ENCODE results near the gene INF2. TPM values are rescaled to one million over a fixed set of nuclear protein-coding genes. Genes with fewer than 3 reads are reported as not detected.

INF2 gene
- total and polyA plus RNA-seq, 9 of the 15 experiments (the other 6 are each of a cell fraction or from before 2014, with no cell fraction given) = 0.56 to 31.3 (median 7.8) TPM

DNA sequence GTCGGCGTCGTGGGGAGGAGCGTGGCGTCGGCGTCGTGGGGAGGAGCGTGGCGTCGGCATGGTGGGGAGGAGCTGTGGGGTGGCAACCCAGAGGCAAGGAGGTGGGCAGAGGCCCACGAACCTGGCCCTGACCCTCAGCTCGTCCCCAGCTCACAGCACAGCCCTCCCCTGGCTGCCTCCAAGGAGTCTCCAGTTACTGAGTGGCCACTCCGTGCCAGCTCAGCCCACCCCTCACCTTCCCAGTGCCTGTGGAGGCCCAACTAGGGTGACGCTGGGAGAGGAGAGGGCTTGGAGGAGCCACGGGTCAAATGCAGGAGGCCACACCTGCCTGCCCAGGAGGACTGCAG lies 40.4 kb downstream of the INF2 start (continued):
- TF ChIP-seq, protein P1, sequence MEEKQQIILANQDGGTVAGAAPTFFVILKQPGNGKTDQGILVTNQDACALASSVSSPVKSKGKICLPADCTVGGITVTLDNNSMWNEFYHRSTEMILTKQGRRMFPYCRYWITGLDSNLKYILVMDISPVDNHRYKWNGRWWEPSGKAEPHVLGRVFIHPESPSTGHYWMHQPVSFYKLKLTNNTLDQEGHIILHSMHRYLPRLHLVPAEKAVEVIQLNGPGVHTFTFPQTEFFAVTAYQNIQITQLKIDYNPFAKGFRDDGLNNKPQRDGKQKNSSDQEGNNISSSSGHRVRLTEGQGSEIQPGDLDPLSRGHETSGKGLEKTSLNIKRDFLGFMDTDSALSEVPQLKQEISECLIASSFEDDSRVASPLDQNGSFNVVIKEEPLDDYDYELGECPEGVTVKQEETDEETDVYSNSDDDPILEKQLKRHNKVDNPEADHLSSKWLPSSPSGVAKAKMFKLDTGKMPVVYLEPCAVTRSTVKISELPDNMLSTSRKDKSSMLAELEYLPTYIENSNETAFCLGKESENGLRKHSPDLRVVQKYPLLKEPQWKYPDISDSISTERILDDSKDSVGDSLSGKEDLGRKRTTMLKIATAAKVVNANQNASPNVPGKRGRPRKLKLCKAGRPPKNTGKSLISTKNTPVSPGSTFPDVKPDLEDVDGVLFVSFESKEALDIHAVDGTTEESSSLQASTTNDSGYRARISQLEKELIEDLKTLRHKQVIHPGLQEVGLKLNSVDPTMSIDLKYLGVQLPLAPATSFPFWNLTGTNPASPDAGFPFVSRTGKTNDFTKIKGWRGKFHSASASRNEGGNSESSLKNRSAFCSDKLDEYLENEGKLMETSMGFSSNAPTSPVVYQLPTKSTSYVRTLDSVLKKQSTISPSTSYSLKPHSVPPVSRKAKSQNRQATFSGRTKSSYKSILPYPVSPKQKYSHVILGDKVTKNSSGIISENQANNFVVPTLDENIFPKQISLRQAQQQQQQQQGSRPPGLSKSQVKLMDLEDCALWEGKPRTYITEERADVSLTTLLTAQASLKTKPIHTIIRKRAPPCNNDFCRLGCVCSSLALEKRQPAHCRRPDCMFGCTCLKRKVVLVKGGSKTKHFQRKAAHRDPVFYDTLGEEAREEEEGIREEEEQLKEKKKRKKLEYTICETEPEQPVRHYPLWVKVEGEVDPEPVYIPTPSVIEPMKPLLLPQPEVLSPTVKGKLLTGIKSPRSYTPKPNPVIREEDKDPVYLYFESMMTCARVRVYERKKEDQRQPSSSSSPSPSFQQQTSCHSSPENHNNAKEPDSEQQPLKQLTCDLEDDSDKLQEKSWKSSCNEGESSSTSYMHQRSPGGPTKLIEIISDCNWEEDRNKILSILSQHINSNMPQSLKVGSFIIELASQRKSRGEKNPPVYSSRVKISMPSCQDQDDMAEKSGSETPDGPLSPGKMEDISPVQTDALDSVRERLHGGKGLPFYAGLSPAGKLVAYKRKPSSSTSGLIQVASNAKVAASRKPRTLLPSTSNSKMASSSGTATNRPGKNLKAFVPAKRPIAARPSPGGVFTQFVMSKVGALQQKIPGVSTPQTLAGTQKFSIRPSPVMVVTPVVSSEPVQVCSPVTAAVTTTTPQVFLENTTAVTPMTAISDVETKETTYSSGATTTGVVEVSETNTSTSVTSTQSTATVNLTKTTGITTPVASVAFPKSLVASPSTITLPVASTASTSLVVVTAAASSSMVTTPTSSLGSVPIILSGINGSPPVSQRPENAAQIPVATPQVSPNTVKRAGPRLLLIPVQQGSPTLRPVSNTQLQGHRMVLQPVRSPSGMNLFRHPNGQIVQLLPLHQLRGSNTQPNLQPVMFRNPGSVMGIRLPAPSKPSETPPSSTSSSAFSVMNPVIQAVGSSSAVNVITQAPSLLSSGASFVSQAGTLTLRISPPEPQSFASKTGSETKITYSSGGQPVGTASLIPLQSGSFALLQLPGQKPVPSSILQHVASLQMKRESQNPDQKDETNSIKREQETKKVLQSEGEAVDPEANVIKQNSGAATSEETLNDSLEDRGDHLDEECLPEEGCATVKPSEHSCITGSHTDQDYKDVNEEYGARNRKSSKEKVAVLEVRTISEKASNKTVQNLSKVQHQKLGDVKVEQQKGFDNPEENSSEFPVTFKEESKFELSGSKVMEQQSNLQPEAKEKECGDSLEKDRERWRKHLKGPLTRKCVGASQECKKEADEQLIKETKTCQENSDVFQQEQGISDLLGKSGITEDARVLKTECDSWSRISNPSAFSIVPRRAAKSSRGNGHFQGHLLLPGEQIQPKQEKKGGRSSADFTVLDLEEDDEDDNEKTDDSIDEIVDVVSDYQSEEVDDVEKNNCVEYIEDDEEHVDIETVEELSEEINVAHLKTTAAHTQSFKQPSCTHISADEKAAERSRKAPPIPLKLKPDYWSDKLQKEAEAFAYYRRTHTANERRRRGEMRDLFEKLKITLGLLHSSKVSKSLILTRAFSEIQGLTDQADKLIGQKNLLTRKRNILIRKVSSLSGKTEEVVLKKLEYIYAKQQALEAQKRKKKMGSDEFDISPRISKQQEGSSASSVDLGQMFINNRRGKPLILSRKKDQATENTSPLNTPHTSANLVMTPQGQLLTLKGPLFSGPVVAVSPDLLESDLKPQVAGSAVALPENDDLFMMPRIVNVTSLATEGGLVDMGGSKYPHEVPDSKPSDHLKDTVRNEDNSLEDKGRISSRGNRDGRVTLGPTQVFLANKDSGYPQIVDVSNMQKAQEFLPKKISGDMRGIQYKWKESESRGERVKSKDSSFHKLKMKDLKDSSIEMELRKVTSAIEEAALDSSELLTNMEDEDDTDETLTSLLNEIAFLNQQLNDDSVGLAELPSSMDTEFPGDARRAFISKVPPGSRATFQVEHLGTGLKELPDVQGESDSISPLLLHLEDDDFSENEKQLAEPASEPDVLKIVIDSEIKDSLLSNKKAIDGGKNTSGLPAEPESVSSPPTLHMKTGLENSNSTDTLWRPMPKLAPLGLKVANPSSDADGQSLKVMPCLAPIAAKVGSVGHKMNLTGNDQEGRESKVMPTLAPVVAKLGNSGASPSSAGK (IDR thresholded peaks at IDR 0.05) = no peak
- TF ChIP-seq ETS2 (tag; IDR thresholded peaks at IDR 0.05; ENCODE audit: borderline replicate concordance, poor library complexity, severe bottlenecking) (no peak), TCF7 (IDR thresholded peaks at IDR 0.05; ENCODE audit: borderline replicate concordance) (no peak), FOXA1 (IDR thresholded peaks at IDR 0.05; ENCODE audit: borderline replicate concordance) (no peak), RHOXF2B (CRISPR knock-in tag; conservative IDR thresholded peaks at IDR 0.05) (no peak), TGIF2 (CRISPR knock-in tag; IDR thresholded peaks at IDR 0.05) (no peak), SMARCE1 (IDR thresholded peaks at IDR 0.05) (no peak), ZNF121 (CRISPR knock-in tag; conservative IDR thresholded peaks at IDR 0.05) (no peak), KAT8 (IDR thresholded peaks at IDR 0.05; ENCODE audit: low read depth) (no peak)
- TF ChIP-seq, protein P2, sequence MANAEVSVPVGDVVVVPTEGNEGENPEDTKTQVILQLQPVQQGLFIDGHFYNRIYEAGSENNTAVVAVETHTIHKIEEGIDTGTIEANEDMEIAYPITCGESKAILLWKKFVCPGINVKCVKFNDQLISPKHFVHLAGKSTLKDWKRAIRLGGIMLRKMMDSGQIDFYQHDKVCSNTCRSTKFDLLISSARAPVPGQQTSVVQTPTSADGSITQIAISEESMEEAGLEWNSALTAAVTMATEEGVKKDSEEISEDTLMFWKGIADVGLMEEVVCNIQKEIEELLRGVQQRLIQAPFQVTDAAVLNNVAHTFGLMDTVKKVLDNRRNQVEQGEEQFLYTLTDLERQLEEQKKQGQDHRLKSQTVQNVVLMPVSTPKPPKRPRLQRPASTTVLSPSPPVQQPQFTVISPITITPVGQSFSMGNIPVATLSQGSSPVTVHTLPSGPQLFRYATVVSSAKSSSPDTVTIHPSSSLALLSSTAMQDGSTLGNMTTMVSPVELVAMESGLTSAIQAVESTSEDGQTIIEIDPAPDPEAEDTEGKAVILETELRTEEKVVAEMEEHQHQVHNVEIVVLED (CRISPR knock-in tag; IDR thresholded peaks at IDR 0.05) = peak; percentile 78
- TF ChIP-seq, protein P3, sequence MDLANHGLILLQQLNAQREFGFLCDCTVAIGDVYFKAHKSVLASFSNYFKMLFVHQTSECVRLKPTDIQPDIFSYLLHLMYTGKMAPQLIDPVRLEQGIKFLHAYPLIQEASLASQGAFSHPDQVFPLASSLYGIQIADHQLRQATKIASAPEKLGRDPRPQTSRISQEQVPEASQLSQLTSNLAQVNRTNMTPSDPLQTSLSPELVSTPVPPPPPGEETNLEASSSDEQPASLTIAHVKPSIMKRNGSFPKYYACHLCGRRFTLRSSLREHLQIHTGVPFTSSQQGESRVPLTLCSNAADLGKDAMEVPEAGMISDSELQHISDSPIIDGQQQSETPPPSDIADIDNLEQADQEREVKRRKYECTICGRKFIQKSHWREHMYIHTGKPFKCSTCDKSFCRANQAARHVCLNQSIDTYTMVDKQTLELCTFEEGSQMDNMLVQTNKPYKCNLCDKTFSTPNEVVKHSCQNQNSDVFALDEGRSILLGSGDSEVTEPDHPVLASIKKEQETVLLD (IDR thresholded peaks at IDR 0.05) = peak; percentile 80
- TF ChIP-seq, protein P4, sequence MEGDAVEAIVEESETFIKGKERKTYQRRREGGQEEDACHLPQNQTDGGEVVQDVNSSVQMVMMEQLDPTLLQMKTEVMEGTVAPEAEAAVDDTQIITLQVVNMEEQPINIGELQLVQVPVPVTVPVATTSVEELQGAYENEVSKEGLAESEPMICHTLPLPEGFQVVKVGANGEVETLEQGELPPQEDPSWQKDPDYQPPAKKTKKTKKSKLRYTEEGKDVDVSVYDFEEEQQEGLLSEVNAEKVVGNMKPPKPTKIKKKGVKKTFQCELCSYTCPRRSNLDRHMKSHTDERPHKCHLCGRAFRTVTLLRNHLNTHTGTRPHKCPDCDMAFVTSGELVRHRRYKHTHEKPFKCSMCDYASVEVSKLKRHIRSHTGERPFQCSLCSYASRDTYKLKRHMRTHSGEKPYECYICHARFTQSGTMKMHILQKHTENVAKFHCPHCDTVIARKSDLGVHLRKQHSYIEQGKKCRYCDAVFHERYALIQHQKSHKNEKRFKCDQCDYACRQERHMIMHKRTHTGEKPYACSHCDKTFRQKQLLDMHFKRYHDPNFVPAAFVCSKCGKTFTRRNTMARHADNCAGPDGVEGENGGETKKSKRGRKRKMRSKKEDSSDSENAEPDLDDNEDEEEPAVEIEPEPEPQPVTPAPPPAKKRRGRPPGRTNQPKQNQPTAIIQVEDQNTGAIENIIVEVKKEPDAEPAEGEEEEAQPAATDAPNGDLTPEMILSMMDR (IDR thresholded peaks at IDR 0.05 in 2 of 3, conservative IDR thresholded peaks at IDR 0.05 in 1 of 3; ENCODE audit: insufficient read depth in 2 of 3, low read depth in 1 of 3, low read length in 3 of 3) = no peak

Data from K562 (cell line).